Skeletal muscle cell (primary cell): ENCODE results near the gene CUX1.

ENCODE experiments used
- DNase-seq: peaks from one replicate; pipeline ENCODE4 v3.0.0-alpha.2; 2010; ENCODE audit warnings: low read depth
- H3K4me3 ChIP-seq: 2 replicates; pipeline ENCODE4 v1.5.1; 2011; ENCODE audit warnings: low read depth, mild to moderate bottlenecking, control low read depth, low read length, moderate library complexity

CUX1 gene

GRCh38 chr7:102197161-102197560 is 379.7 kb downstream of the CUX1 start:
- H3K4me3 ChIP-seq: no peak overlapping the region
- DNase-seq: no peak

GRCh38 chr7:102197599-102197998 is 380.2 kb downstream of the CUX1 start:
- DNase-seq: no peak
- H3K4me3 ChIP-seq: no peak overlapping the region

- DNase-seq: no peak
- no peak overlapping the region for H3K4me3 ChIP-seq
These were observed 381.1 kb downstream of the CUX1 start for GRCh38 chr7:102198417-102198956.

- no peak overlapping the region for H3K4me3 ChIP-seq
- no peak for DNase-seq
These were observed 384.1 kb downstream of the CUX1 start for GRCh38 chr7:102201576-102201975.

GRCh38 chr7:102202556-102202955 is 385.1 kb downstream of the CUX1 start:
- H3K4me3 ChIP-seq: no peak overlapping the region
- DNase-seq: no peak

GRCh38 chr7:102203218-102203617 is 385.8 kb downstream of the CUX1 start:
- no peak overlapping the region for H3K4me3 ChIP-seq
- no peak for DNase-seq

GRCh38 chr7:102204212-102204611 is 386.8 kb downstream of the CUX1 start:
- DNase-seq: no peak
- H3K4me3 ChIP-seq: no peak overlapping the region

- H3K4me3 ChIP-seq: no peak overlapping the region
- DNase-seq: no peak
These were observed 388.5 kb downstream of the CUX1 start for GRCh38 chr7:102205915-102206314.

GRCh38 chr7:102208826-102209225 is 391.4 kb downstream of the CUX1 start:
- H3K4me3 ChIP-seq: no peak overlapping the region
- DNase-seq: no peak

GRCh38 chr7:102210787-102211186 is 393.4 kb downstream of the CUX1 start:
- DNase-seq: no peak

GRCh38 chr7:102211590-102212550 is 394.4 kb downstream of the CUX1 start:
- no peak overlapping the region for H3K4me3 ChIP-seq
- DNase-seq: no peak

More at GRCh38 chr7:102210787-102211186, 393.4 kb downstream of the CUX1 start:
- no peak overlapping the region for H3K4me3 ChIP-seq

- H3K4me3 ChIP-seq: no peak overlapping the region
- no peak for DNase-seq
These were observed 397.1 kb downstream of the CUX1 start for GRCh38 chr7:102214477-102215072.

- no peak for DNase-seq
- H3K4me3 ChIP-seq: no peak overlapping the region
These were observed 397.8 kb downstream of the CUX1 start for GRCh38 chr7:102215256-102215655.

GRCh38 chr7:102215711-102216110 is 398.3 kb downstream of the CUX1 start:
- DNase-seq: no peak
- no peak overlapping the region for H3K4me3 ChIP-seq

- no peak overlapping the region for H3K4me3 ChIP-seq
- DNase-seq: no peak
These were observed 399.3 kb downstream of the CUX1 start for GRCh38 chr7:102216573-102217314.

- no peak for DNase-seq
- H3K4me3 ChIP-seq: no peak overlapping the region
These were observed 402.9 kb downstream of the CUX1 start for GRCh38 chr7:102220229-102220850.

GRCh38 chr7:102220960-102221800 is 403.8 kb downstream of the CUX1 start:
- H3K4me3 ChIP-seq: no peak overlapping the region
- peak; percentile 24 for DNase-seq

- H3K4me3 ChIP-seq: no peak overlapping the region
- DNase-seq: no peak
These were observed 404.5 kb downstream of the CUX1 start for GRCh38 chr7:102221961-102222360.

GRCh38 chr7:102222445-102222844 is 405.0 kb downstream of the CUX1 start:
- no peak overlapping the region for H3K4me3 ChIP-seq
- no peak for DNase-seq
